K562 (cell line): ENCODE measurements around the gene POLR2H. TPM values are rescaled to one million over a fixed set of nuclear protein-coding genes. Genes with fewer than 3 reads are reported as not detected.
A peak's percentile ranks its signal among the peaks of the same experiment; 100 is the strongest.

Experiments
- ATAC-seq: fragments of 200-7000 bp; cut with Tn5 transposase; 3 replicates; pipeline ENCODE4 v1.9.1; 2020; ENCODE audit warnings: moderate library complexity
- BruUV-seq: library from RNA; stranded (reverse); fragments of 400-500 nt; replicated peaks from 2 replicates; lab custom pipeline; 2021; lab: Mats Ljungman, UMichigan
- CTCF ChIA-PET: fragments of 300-600 bp; formaldehyde crosslinking; extraction: SDS; loops from one replicate; lab custom pipeline; 2021; ENCODE audit warnings: low intra/inter-chr PET ratio; lab: Yijun Ruan, JAX
- POLR2A ChIA-PET: fragments of 300-600, 350-650 bp; sonication (Branson Sonifier 250); formaldehyde crosslinking; extraction: SDS; loops from one replicate; lab custom pipeline; 2021; ENCODE audit warnings: antibody characterized with exemption, inconsistent platforms; lab: Yijun Ruan, JAX
- DNase-seq, 4 experiments: peaks; one replicate each; pipeline versions ENCODE4 v3.0.0 to v3.0.0-alpha.2; 2011 to 2018; ENCODE audit warnings: low spot score in 3 of 4, mixed read lengths in 3 of 4; ENCODE audit errors: extremely low read depth in 1 of 4
- FAIRE-seq: peaks from 2 replicates; lab custom pipeline; 2011; peaks lifted over from hg19 to GRCh38; lab: Jason Lieb, UNC
- H2AFZ ChIP-seq: 2 replicates; pipeline ENCODE4 v1.6.0; 2011; ENCODE audit warnings: low read depth, low read length, control low read depth, inconsistent platforms
- H3K27ac ChIP-seq: fragments of 200-600 bp; 3 replicates; pipeline ENCODE4 v1.8.0; 2011; ENCODE audit warnings: low read depth, mild to moderate bottlenecking, control low read depth, inconsistent platforms, low read length, moderate library complexity, mixed read lengths; ENCODE audit errors: extremely low read depth
- H3K27me3 ChIP-seq, 2 experiments: fragments of 300-600 bp in 1 of 2; 2 replicates in 1 of 2; 3 replicates in 1 of 2; pipeline versions ENCODE4 v1.6.0 to v1.8.0; 2011; ENCODE audit warnings: inconsistent platforms in 2 of 2, low read length in 2 of 2, mild to moderate bottlenecking in 1 of 2, mixed read lengths in 1 of 2, moderate library complexity in 1 of 2; ENCODE audit not compliant: control insufficient read depth in 2 of 2, insufficient read depth in 2 of 2
- H3K36me3 ChIP-seq: fragments of 300-600 bp; 3 replicates; pipeline ENCODE4 v1.8.0; 2011; ENCODE audit warnings: mild to moderate bottlenecking, low read length, inconsistent platforms; ENCODE audit not compliant: control insufficient read depth, insufficient read depth
- H3K4me1 ChIP-seq, 2 experiments: fragments of 200-600 bp in 1 of 2; replicated peaks in 1 of 2; 2 replicates in 1 of 2; 3 replicates in 1 of 2; pipeline versions ENCODE4 v1.5.1 to v1.8.0; 2011; ENCODE audit warnings: inconsistent platforms in 2 of 2, low read length in 2 of 2, mild to moderate bottlenecking in 1 of 2, mixed read lengths in 1 of 2, moderate library complexity in 1 of 2; ENCODE audit not compliant: control insufficient read depth in 2 of 2, insufficient read depth in 2 of 2
- H3K4me2 ChIP-seq: 2 replicates; pipeline ENCODE4 v1.6.1; 2011; ENCODE audit warnings: low read length, control low read depth, inconsistent platforms, mixed read lengths; ENCODE audit not compliant: insufficient read depth
- H3K4me3 ChIP-seq: fragments of 200-600 bp; sonication (generic), shearing (Covaris generic); 2 replicates; pipeline ENCODE4 v1.5.1; 2016; ENCODE audit warnings: control low read depth, inconsistent platforms
- H3K79me2 ChIP-seq: fragments of 200-600 bp; 3 replicates; pipeline ENCODE4 v1.8.0; 2011; ENCODE audit warnings: low read length, inconsistent platforms; ENCODE audit not compliant: control insufficient read depth, insufficient read depth
- H3K9ac ChIP-seq, 2 experiments: 2 replicates each; pipeline versions ENCODE4 v1.6.0 to v1.6.1; 2011; ENCODE audit warnings: low read depth in 2 of 2, low read length in 2 of 2, control low read depth in 1 of 2, inconsistent platforms in 1 of 2, mild to moderate bottlenecking in 1 of 2, mixed read lengths in 1 of 2; ENCODE audit not compliant: insufficient read depth in 1 of 2
- H3K9me1 ChIP-seq: one replicate; pipeline ENCODE4 v1.6.0; 2011; ENCODE audit warnings: inconsistent platforms, mild to moderate bottlenecking, low read length, moderate library complexity; ENCODE audit not compliant: control insufficient read depth, insufficient read depth
- H3K9me3 ChIP-seq: replicated peaks from 2 replicates; pipeline ENCODE4 v1.5.1; 2011; ENCODE audit warnings: low read depth, low read length, inconsistent platforms; ENCODE audit not compliant: control insufficient read depth, insufficient read depth
- H4K20me1 ChIP-seq: replicated peaks from 2 replicates; pipeline ENCODE4 v1.6.1; 2011; ENCODE audit warnings: low read length, inconsistent platforms, mixed read lengths; ENCODE audit not compliant: control insufficient read depth, insufficient read depth
- GABPB2 ChIP-seq: fragments of 250-450 bp; sonication (Bioruptor Pico); conservative IDR thresholded peaks from 2 replicates; pipeline ENCODE4 v1.5.1; 2021; ENCODE audit warnings: mild to moderate bottlenecking
- MNT ChIP-seq, 2 experiments: fragments of 450-650 bp; conservative IDR thresholded peaks; 2 replicates each; pipeline ENCODE4 v1.6.1; 2017; ENCODE audit warnings: mild to moderate bottlenecking in 2 of 2, moderate library complexity in 2 of 2
- WGBS: fragments of 100-300 bp; shearing (Covaris generic); methylation state at CpG from one replicate; pipeline ENCODE4 v1.1.6; 2016; ENCODE audit warnings: low coverage, mixed read lengths; ENCODE audit not compliant: insufficient coverage; ENCODE audit errors: missing lambda C conversion rate; 5-methylcytosine and 5-hydroxymethylcytosine counted together
- in situ Hi-C: fragments of 300-500 bp; cut with MboI; formaldehyde crosslinking; loops from 4 replicates; pipeline ENCODE4 v1.15.0; 2018; ENCODE audit warnings: inconsistent platforms, mixed read lengths
- intact Hi-C: fragments of 100-400 bp; cut with micrococcal nuclease; formaldehyde crosslinking; loops from 2 replicates; pipeline ENCODE4 v1.14.2; 2022
- polyA plus RNA-seq, 8 experiments: library from polyadenylated mRNA; depleted of rRNA in 4 of 8; stranded (reverse) in 5 of 8; unstranded in 3 of 8; fragments of >200 nt; fragmentation: Nextera tagmentation in 2 of 8; fragmentation: Illumina TruSeq in 1 of 8; extraction: Ambion mirVana in 2 of 8; extraction: Trizol in 1 of 8; gene quantifications; 2 replicates each; pipeline versions ENCODE4 v1.2.1 to v1.2.3, GENCODE V29; 2011 to 2014; ENCODE audit warnings: inconsistent platforms in 1 of 8, missing spikeins in 1 of 8
- total RNA-seq, 7 experiments: library from RNA; depleted of rRNA in 6 of 7; stranded (reverse); fragments of >200 nt in 6 of 7; fragmentation: Illumina TruSeq in 2 of 7; extraction: Trizol in 2 of 7; gene quantifications; 2 replicates each; pipeline versions ENCODE4 v1.2.1 to v1.2.3, GENCODE V29; 2011 to 2021; ENCODE audit warnings: low replicate concordance in 1 of 7
- TF ChIP-seq, protein P1 (sequence below): sonication (generic); formaldehyde crosslinking; IDR thresholded peaks from 2 replicates; pipeline ENCODE4 v1.8.0; 2023; ENCODE audit warnings: mild to moderate bottlenecking, missing genetic modification reagents
- TF ChIP-seq, protein P2 (sequence below), 3 experiments: fragments of 200-800 bp in 1 of 3; sonication (Bioruptor generic) in 1 of 3; sonication (generic) in 1 of 3; formaldehyde crosslinking in 1 of 3; IDR thresholded peaks; 2 replicates each; pipeline versions ENCODE4 v1.6.1 to v1.8.0; 2016 to 2022; ENCODE audit warnings: mild to moderate bottlenecking in 2 of 3, missing compliant biosample characterization in 2 of 3, missing genetic modification characterization in 2 of 3, missing genetic modification reagents in 1 of 3
- TF ChIP-seq, protein P3 (sequence below): sonication (generic); formaldehyde crosslinking; IDR thresholded peaks from 2 replicates; pipeline ENCODE4 v1.8.0; 2022; ENCODE audit warnings: mild to moderate bottlenecking, missing genetic modification reagents
- TF ChIP-seq, protein P4 (sequence below): conservative IDR thresholded peaks from 2 replicates; pipeline ENCODE4 v1.6.1; 2011; ENCODE audit warnings: low read depth, mild to moderate bottlenecking, low read length; ENCODE audit not compliant: control insufficient read depth

POLR2H gene
- total and polyA plus RNA-seq, 9 of the 15 experiments (the other 6 are each of a cell fraction or from before 2014, with no cell fraction given) = 128 to 512 (median 220) TPM

DNA sequence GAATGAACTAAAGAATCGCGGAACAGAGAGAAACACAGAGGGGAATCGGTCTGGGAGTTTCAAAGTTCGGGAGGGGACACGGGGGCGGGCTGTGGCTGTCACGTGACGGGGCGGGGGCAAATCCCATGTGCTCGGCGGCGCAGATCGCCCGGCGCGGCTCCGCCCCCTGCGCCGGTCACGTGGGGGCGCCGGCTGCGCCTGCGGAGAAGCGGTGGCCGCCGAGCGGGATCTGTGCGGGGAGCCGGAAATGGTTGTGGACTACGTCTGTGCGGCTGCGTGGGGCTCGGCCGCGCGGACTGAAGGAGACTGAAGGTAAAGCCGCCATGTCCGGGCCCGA, 47.2 kb upstream of the POLR2H start, which contains the start of gene EIF4G1 (continued):
- TF ChIP-seq, protein P1, sequence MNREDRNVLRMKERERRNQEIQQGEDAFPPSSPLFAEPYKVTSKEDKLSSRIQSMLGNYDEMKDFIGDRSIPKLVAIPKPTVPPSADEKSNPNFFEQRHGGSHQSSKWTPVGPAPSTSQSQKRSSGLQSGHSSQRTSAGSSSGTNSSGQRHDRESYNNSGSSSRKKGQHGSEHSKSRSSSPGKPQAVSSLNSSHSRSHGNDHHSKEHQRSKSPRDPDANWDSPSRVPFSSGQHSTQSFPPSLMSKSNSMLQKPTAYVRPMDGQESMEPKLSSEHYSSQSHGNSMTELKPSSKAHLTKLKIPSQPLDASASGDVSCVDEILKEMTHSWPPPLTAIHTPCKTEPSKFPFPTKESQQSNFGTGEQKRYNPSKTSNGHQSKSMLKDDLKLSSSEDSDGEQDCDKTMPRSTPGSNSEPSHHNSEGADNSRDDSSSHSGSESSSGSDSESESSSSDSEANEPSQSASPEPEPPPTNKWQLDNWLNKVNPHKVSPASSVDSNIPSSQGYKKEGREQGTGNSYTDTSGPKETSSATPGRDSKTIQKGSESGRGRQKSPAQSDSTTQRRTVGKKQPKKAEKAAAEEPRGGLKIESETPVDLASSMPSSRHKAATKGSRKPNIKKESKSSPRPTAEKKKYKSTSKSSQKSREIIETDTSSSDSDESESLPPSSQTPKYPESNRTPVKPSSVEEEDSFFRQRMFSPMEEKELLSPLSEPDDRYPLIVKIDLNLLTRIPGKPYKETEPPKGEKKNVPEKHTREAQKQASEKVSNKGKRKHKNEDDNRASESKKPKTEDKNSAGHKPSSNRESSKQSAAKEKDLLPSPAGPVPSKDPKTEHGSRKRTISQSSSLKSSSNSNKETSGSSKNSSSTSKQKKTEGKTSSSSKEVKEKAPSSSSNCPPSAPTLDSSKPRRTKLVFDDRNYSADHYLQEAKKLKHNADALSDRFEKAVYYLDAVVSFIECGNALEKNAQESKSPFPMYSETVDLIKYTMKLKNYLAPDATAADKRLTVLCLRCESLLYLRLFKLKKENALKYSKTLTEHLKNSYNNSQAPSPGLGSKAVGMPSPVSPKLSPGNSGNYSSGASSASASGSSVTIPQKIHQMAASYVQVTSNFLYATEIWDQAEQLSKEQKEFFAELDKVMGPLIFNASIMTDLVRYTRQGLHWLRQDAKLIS (CRISPR knock-in tag) = no peak

DNA sequence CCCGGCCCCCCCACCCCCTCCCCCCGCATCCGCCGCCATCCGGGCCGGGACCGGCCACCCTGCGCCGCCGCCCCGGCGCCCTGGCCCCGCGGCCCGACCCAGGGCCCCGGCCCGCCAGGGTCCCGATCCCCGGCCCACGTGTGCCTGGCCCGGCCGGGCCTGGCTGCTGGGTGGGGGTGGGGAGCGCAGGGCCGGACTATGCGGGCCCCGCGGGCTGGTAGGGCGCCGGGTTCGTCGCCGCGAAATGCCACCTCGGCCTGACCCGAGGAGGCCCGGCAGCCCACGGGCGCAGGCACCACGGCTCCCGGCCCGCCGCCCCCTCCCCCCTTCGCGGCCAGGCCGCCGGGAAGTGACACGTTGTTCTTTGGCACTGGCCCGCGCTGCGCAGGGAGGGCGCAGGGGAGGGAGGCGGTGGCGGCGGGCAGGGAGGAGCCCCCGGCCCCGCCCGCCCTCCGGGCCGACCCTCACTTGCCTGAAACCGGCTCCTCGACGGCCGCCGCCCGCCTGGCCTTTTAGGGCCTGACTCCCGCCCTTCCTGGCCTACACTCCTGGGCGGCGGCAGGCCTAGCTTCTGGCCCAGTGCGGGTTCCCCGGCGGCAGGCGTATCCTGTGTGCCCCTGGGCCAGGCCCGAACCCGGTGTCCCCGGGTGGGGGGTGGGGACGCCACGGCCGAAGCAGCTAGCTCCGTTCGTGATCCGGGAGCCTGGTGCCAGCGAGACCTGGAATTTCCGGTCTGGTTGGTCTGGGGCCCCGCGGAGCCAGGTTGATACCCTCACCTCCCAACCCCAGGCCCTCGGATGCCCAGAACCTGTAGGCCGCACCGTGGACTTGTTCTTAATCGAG, 46.6 kb upstream of the POLR2H start:
- Histone ChIP-seq H2AFZ (no peak overlapping the region), H3K9me1 (peaks cover 13% of the 10 kb centered on the region), H3K79me2 (peaks cover 56% of the 10 kb centered on the region), H3K4me3 (peak overlapping the region; percentile 100), H3K36me3 (peaks cover 48% of the 10 kb centered on the region), H3K27me3 (no peaks in the 10 kb centered on the region), H3K4me2 (peak overlapping the region; percentile 99), H3K9me3 (no peaks in the 10 kb centered on the region), H3K9ac (peak overlapping the region; percentile 99 to 100), H3K4me1 (peaks cover 13 to 36% of the 10 kb centered on the region in 2 experiments; a peak in 4 of 5 replicates), H3K27ac (peak overlapping the region; percentile 94), H4K20me1 (peaks cover 41% of the 10 kb centered on the region)
- 0% methylated on average over 22 of the region's 89 CpGs for WGBS
- no TSS peak for BruUV-seq
- in situ Hi-C loops (no loop called here), intact Hi-C loops (loop anchor here (2.0 kb wide), 1 partner anchor 16 kb away; the partner anchor contains the start of gene PSMD2)
- FAIRE-seq (no peak), ATAC-seq (peak; percentile 70), DNase-seq (peak; percentile 70 to 86 (median 78))
- ChIA-PET CTCF (no interaction called here), POLR2A (interaction anchor here (0.6 to 2.3 kb wide), 8 partner anchors 11 to 102 kb away, joined by 3 to 24 read pairs (median 6); partner anchors contain the start of gene PSMD2)
- TF ChIP-seq GABPB2 (CRISPR knock-in tag) (no peak), MNT (conservative IDR thresholded peaks at IDR 0.05) (no peak)
- TF ChIP-seq, protein P2, sequence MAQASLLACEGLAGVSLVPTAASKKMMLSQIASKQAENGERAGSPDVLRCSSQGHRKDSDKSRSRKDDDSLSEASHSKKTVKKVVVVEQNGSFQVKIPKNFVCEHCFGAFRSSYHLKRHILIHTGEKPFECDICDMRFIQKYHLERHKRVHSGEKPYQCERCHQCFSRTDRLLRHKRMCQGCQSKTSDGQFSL (CRISPR knock-in tag; IDR thresholded peaks at IDR 0.05) = no peak; the same call in 1 of the 2 replicates
- TF ChIP-seq, protein P2 (tag; IDR thresholded peaks at IDR 0.05) = peak in 1 of 2 experiments; percentile 86; a peak in 2 of 4 replicates
- TF ChIP-seq, protein P3, sequence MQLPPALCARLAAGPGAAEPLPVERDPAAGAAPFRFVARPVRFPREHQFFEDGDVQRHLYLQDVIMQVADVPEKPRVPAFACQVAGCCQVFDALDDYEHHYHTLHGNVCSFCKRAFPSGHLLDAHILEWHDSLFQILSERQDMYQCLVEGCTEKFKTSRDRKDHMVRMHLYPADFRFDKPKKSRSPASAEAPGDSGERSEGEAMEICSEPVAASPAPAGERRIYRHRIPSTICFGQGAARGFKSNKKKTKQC (CRISPR knock-in tag) = no peak
- TF ChIP-seq, protein P4, sequence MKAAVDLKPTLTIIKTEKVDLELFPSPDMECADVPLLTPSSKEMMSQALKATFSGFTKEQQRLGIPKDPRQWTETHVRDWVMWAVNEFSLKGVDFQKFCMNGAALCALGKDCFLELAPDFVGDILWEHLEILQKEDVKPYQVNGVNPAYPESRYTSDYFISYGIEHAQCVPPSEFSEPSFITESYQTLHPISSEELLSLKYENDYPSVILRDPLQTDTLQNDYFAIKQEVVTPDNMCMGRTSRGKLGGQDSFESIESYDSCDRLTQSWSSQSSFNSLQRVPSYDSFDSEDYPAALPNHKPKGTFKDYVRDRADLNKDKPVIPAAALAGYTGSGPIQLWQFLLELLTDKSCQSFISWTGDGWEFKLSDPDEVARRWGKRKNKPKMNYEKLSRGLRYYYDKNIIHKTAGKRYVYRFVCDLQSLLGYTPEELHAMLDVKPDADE = peak; percentile 52
